Effector CD8-positive, alpha-beta T cell (primary cell): Measurements from ENCODE around the gene SEZ6.
"Not testable (repeated sequence)": the region's sequence is repeated elsewhere in the genome, so short reads cannot be mapped to it uniquely, and the experiment has no call there.

ENCODE experiments used
- DNase-seq: peaks from one replicate; lab custom pipeline; 2025; lab: John Stamatoyannopoulos, UW

SEZ6 gene

DNA sequence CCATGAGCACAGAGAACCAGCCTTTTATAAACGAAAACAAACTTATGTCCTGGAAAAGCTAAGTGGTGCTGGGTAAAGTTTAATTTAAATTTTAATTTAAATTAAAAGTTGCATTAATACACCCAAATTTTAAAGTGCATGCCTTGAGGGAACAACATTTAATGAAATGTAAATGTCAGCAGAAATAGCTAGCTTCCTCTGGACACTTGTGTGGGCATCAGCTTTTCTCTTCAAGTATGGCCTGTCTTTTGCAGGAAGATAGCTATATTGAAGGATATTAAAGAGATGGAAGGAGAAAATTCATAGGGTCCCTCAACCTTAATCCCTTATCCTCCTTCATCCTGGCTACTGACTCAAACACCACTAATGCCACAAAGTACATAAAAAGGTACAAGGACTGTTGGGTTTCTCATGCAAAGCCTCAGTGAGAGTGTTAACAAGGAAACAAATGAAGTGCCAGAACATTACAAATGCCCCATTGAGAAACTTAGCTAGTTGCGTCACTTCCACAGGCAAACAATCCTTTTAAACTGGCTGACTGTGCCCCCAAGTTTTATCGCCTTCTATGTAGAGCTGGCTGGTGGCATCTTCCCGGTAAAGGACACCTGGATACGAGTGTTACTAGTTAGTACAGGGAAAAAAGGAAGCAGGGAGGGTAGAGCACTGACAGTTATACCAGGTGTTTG is 68.6 kb downstream of the SEZ6 start:
- no peak for DNase-seq

DNA sequence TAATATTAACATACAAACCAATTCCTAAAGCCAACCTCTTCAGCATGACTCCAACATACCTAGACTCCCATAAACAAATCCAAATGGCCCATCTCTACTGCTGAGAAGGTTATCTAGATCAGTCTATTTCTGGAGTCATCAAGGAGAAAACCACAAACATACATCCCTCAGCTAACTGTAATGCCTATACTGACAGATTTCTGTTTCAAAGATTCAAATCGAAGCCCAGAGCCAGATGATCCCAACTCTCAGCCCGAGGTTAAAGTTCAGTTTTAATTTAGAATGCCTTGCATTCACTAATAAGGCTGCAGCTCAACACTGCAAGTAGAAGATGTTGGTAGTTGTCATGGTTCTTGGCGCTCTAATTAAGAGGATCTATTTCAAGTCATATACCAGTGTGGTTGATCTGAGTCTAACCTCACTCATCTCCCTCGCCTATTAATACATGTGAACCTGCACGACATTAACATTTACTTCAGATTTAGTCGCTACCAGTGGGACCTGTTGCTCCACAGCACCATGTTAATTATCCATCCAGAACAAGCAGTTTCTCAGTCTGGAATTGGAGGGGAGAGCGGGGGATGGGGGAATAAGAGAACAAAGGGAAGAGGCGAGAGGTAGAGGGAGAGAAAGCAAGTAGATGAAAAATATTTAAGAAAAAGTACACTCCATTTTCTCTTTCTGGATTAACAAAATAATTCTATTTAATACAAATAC is 69.9 kb downstream of the SEZ6 start:
- DNase-seq, result no peak

GRCh38 chr17:28934508-28934907 is 71.3 kb downstream of the SEZ6 start:
- not testable (repeated sequence) for DNase-seq

- no peak for DNase-seq
Measured at GRCh38 chr17:28929787-28930186, 76.0 kb downstream of the SEZ6 start.

GRCh38 chr17:28928061-28928460 is 77.8 kb downstream of the SEZ6 start:
- no peak for DNase-seq

DNA sequence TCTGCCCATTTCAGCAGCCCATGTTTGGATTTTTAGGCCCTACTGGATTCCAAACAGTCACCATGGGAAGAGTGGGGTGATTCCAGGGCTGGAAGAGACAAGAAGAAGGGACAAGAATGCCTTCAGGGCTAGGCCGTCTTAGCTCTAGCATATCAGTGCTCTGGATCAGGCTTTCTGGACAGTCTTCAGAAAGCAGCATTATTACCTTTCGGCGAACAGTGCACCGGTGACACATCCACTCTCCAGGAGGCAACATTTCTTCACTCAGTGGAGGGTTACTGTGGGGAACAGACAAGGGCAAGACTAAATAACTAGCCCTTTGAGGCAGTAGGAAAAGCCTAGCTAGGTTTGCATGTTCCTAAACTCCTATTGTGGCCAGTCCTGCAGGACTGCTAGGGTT is 79.0 kb downstream of the SEZ6 start:
- DNase-seq, result no peak

DNA sequence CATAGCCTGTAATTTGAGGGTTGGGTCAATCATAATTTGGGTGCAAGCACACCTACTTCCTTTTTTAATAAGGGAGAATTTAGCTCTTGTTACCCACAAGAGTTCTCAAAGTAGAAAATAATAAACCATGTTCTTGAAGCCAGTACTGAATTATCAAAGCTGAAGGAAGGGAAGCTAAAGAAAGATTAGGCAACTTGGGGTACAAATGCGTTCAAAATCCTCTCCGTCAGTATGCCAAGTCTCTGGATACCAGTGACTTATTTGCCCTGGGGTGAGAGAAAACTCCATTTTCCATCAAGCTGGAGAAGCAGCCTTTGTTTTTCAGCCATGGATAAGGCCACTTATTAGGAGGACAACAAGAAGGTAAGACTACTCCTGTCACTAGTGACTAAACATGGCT is 79.5 kb downstream of the SEZ6 start:
- DNase-seq, result no peak

- no peak for DNase-seq
Measured at GRCh38 chr17:28925912-28926365, 79.9 kb downstream of the SEZ6 start.

DNA sequence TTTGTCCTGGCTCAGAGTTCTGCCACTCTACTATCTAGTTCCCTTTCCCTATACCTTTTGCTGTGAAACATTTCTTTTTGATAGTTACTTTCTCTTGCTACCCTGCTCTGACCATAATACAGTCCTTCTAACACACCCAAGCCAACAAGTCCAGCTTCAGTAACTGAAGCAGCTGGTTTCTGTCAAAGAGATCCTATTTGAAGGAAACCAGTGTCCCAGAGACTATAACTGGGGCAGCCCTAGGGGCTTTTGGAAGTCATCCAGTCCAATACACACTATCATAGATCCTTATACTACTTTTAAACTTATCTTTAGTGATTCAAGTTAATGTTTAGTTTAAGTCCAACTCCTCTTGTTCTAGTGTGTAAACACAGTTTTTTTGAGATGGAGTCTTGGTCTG is 85.6 kb downstream of the SEZ6 start:
- no peak for DNase-seq

- no peak for DNase-seq
Measured at GRCh38 chr17:28918295-28918694, 87.5 kb downstream of the SEZ6 start.

DNA sequence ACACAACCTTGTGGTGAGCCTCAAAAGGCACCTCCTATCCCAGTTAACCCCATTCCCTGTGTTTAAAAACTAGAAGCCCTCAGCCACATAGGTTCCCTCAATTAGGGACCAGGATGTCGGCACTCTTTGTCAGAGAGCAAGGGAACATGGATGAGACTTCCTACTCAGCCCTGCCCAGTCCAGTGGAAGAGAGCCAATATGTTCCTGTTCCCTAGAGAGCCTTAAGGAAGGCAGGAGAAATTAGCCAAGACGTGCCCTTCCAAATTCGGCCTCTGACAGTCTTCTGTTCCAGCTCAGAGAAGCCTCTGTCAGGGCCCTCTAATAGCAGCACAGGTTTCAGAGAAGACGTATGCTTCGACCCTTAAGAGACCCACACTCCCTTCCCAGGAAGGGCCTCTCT is 88.4 kb downstream of the SEZ6 start:
- DNase-seq, result no peak

DNA sequence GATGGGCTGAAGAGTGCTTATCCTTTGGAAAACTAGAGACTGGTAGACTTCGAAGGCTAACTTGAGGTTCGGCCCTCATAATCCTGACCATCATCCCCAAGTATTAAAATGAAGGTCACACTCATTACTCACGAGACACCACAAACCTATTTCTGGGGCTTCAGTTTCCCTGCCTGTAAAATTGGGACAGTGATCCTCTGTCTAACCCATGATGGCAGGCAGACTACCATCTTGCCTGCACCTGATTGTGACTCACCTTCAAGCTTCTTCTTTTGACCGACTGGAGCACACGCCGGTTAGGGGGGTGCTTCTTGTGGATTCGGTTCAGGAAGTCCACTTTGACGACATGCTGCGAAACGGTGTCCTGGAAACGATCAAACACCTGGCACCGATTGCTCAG is 88.8 kb downstream of the SEZ6 start:
- DNase-seq, result no peak

- DNase-seq, result peak; percentile 10
Measured at GRCh38 chr17:28916302-28916934, 89.4 kb downstream of the SEZ6 start.

- DNase-seq, result no peak
Measured at GRCh38 chr17:28912938-28913333, 92.9 kb downstream of the SEZ6 start.

DNA sequence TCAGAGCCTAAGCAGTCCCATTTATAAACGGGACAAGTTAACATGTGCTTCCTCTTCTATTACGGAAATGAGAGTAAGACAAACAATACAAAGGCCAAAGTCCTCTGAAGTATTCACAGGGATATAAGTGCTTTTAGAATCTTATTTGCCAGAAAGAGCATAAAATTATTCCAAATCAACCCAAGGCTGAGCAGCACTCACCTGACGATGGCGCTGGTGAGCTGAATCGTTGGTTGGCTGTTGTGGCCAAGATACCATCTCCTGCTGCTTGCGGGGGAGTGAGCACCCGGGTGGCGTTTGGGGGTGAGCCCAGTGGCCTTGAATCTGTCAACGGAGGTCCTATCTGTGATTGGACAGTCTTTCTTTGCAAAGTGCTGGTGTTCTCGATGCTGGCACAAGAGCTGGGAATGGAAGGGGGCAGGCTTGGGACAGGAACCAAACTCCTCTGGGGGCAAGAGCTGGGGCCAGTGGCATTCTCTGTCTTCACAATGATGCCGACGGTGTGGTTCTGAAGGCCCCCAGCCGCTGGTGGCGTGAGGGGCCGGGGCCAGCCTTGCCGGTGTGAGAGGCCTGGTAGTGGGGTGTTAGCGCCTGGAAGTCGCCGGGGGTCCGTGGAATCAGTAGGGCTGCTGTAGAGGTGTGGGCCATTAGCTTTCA is 93.4 kb downstream of the SEZ6 start:
- no peak for DNase-seq

DNA sequence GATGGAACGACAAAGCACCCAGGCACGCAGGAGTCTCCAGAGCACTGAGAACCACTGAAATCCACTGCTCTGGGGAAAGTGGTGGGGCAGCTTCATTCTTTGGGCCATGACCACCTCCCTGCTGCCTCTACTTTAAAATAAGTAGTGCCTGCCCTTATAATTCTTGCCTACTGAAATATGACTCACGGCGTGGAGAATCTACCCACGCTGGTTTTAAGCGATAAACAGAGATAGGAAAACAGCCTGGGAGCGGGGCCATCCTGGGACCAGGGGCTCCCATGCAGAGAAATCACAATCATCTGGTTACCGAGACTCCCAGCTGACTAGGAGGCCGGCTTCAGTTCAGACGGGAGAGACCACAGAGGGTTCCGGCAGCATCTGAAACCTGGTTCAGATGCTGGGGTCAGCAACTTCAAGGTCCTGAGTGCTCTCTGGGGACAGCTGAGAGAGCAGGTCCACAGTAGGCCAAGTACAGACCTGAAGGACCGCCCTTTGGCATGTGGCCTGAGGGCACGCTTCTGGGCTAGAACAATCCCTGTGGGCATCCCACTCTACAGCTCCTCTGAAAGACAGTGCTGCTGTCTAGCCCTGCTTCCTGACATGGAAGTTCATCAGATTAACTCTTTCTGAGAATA is 94.3 kb downstream of the SEZ6 start:
- no peak for DNase-seq

DNA sequence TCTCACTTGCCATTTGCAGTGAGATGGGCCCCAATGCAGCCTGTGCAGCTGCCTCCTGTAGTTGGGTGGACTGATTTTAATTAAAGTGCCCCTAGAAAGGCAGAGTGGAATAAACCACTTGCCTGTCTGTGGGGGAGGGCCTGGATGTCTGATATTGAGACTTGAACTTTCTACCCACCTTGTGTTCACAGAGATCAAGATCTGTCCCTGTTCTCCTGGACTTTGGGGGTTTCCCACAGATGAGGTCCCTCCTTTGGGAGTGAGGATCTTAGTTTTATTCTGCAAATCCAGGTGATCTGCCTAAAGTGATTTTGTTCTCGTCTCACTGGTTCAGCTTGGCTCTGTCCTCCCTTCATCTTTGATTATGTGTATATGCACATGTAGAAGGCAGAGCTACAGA is 95.3 kb downstream of the SEZ6 start:
- DNase-seq, result no peak

GRCh38 chr17:28908640-28909167 is 97.1 kb downstream of the SEZ6 start:
- no peak for DNase-seq

DNA sequence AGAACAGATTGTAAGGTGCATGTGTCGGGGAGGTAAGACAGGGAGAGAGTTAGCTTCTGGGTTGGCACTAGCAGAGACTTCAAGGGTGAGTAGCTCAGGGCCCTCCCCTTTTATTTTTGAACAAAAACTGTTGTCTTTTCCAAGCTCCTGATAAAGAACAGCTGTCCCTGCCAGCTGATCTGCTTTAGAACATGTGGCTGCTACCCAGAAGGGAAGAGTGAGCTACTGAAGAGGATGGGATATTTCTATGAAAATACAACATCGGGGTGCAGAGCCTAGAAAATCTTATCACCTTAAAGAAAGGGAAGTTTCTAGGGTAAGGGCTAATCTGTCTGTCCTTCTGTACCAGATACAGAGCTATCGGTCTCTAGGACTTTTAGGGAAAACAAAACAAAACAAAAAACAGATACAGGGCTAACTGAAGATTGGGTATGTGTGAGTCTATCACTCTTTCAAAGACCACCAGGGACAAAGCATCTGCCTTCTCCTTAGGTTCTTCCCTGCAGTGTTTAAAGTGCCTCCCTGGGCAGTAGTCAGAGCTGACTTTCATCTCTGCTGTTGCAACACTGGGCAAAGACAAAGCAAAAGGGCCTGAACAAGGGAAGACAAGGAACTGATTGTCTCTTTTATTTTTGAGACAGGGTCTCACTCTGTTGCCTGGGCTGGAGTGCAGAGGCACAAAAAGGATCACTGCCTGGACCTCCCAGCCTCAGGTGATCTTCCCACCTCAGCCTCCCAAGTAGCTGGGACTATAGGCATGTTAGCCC is 97.9 kb downstream of the SEZ6 start:
- DNase-seq, result no peak

DNA sequence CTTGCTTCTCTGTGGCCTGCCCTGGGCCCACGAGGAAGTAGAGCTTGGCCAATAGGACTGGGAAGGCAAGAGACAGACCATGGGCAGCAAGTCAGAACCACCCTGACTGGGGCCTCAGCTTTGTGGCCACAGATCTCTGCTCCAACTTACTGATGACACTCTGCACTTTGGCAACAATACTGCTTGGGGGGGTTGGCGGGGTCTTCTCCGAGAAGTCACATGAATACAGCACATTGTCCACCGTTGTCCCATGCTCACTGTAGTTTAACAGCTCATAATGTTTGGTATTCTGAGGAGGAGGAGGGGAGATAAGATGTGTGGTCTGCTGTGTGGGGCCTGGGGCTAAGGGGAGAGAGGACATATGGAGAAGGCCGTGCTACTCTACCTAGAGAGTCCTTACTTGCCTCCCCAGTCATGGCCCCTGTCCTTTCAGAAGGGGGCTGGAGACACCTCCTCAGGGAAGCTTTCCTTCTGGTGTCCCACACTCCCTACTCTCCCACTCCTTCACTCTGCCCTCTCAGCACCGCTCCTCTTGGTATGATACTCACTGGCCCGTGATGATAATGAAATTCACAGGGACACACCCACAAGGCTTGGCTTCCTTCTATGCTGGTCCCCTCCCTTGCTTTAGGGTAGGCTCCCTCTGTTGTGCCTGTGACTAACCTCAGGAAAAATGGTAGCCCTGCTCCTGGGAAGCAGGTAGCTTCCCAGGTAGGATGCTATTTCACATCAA is 99.0 kb downstream of the SEZ6 start:
- DNase-seq, result no peak
